Stimulated activated CD4-positive, alpha-beta T cell treated with anti-CD3 and anti-CD28 coated beads, Interleukin-4, amount 100 ng/mL, for 48 hours (primary cell): ENCODE data around the gene RYR3.
"Not testable (repeated sequence)": the region's sequence is repeated elsewhere in the genome, so short reads cannot be mapped to it uniquely, and the experiment has no call there.

Experiments
- DNase-seq, 2 donors: peaks; one replicate each; pipeline ENCODE4 v3.0.0-alpha.2; 2020; ENCODE audit warnings: low read depth in 2 of 2

RYR3 gene

GRCh38 chr15:33508703-33509102 lies 197.9 kb downstream of the RYR3 start:
- no peak for DNase-seq

- no peak for DNase-seq
Measured at GRCh38 chr15:33515121-33515520, 204.4 kb downstream of the RYR3 start.

DNA sequence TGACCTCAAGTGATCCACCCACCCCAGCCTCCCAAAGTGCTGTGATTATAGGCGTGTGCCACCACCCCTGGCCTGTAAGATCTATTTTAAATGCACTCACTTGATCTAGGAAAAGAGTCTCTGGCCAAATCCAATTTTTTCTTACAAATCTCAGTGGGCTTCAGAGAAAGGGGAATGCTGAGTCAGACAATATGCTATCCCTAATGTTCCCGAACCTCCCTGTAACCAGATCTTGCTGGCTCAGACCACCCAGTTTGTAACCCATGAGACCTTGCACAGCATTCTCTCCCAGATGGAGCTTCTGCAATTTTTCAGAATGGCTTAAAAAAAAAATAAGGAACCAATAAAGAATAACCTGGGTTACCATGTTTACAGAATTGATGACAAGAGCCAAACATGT lies 205.8 kb downstream of the RYR3 start:
- DNase-seq = no peak

GRCh38 chr15:33517944-33518343 lies 207.2 kb downstream of the RYR3 start:
- DNase-seq = no peak

GRCh38 chr15:33518421-33518820 lies 207.7 kb downstream of the RYR3 start:
- no peak for DNase-seq

DNA sequence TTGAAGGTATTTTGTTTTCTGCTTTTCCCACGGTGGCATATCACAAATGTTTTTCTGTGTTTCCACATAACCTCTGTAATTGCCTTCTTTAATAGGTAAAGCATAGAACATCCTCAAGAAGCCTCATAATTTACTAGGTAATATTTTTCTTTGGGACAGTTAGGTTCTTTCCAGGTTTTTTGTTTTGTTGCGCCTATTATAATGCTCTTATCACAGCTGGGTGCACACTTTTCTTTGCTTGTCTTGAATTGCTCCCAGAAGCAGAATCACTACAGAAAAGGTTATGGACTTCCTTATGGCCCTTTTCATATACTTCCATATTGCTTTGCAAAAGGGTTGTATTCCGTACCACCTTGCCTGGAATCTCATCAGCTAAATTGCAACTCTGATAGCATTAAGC lies 213.5 kb downstream of the RYR3 start:
- no peak for DNase-seq

GRCh38 chr15:33526532-33526931 lies 215.8 kb downstream of the RYR3 start:
- no peak for DNase-seq

DNA sequence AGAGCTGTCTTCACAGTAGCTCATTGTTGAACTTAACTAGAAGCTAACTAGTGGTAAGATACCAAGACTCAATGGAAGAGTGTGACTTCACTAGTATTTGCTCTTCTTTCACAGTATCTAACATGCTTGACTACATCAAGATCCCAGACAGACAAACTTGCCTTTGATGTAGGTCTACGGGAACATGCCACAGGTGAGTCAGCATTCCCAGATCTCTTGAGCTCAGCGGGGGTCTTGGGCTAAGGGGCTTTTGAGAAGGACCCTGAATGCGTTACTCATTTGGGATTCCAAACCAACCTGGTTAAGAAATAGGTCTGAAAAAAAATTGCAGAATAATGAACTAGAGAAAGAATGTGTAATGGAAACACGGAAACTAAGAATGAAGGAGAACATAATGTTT lies 222.4 kb downstream of the RYR3 start:
- DNase-seq = no peak

DNA sequence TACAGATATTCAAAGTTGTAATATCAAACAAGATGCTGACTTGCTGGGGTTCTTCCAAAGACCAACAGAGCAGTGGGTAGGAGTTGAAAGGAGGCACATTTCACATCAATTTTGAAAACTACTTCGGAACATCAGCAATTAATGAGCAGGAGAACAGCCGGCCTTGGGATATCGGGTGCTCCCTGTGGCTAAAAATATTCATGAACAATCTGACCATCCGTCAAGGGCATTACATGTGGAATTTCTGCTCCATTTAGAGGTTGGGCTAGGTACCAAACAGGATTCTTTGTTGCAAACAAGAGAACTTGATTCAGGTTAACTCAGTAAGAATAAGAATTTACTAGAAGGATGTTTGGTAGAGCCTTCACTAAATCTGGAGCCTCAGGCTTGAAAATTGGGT lies 223.9 kb downstream of the RYR3 start:
- DNase-seq = no peak

DNA sequence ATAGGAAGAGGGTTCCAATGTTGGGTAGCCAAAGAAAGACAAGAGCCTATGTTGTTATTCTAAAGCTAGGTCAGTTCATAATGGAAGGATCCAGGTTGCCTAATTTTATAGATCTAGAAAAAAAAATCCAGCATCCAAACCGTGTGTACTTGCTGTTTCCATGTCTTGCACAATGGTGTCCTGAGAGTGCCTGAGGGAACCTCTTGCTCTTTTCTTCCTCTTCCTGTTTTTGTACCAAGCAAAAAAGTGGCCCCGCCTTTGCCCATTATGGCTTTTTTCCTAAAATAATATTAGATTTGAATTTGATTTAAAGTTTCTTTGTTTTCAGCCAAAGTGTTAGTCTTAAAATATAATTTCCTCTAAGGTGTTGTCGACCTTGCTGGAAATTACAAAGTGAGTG lies 224.4 kb downstream of the RYR3 start:
- DNase-seq = no peak

- DNase-seq = no peak
Measured at GRCh38 chr15:33539825-33540573, 229.2 kb downstream of the RYR3 start.

- DNase-seq = no peak
Measured at GRCh38 chr15:33543957-33544356, 233.2 kb downstream of the RYR3 start.

- DNase-seq = no peak
Measured at GRCh38 chr15:33545866-33546265, 235.1 kb downstream of the RYR3 start.

GRCh38 chr15:33547876-33548275 lies 237.1 kb downstream of the RYR3 start:
- no peak for DNase-seq

GRCh38 chr15:33551860-33552259 lies 241.1 kb downstream of the RYR3 start:
- DNase-seq = no peak

DNA sequence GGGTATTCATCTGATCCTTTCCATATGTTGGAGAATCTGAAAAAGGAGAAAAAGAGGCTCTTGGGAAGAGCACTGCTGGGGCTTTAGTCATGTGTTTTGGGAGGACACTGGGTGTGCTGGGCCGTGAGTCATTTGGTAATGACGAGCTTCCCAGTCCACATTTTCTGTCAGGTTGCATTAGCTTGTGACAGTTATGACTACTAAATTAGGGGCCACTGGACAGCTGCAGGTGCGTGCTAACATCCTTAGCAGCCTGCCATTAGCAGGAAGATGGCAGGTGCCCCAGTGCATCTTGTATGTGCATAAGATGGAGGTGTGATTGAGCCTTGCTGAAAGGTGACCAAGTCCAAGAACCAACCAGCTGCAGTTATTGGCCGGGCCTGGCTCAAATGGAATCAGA lies 242.4 kb downstream of the RYR3 start:
- DNase-seq = no peak

DNA sequence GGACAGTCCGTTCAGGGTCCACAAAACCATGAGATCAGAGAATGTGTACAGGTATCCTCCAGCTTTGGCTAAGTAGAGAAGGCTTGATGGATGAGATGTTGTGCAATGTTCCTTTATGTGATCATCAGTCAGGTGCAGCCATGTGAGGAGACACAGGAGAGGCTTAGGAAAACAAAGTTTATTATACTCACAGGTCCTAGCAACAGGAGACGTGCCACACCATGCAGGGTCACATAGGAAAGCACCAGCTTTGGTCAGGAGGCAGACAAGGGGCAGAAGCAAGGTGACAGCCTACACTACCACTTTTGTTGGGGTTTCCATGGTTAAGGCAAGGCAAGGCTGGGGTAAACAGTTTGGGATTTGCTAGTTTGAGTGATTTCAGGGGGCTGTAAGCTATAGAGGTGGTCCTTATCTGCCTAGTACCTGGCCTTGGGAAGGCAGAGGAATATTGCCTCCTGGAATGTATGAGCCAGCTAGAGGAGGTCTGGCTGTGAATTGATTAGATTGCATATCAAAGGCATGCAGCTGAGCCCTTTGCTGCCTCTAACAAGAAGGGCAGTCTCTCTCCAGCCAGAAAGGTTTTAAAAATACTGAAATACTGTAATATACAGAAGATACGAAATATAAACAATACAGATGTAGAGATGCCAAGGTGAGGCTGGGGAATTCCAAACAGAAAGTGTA lies 248.6 kb downstream of the RYR3 start:
- DNase-seq = no peak

GRCh38 chr15:33561407-33561806 lies 250.6 kb downstream of the RYR3 start:
- no peak for DNase-seq

DNA sequence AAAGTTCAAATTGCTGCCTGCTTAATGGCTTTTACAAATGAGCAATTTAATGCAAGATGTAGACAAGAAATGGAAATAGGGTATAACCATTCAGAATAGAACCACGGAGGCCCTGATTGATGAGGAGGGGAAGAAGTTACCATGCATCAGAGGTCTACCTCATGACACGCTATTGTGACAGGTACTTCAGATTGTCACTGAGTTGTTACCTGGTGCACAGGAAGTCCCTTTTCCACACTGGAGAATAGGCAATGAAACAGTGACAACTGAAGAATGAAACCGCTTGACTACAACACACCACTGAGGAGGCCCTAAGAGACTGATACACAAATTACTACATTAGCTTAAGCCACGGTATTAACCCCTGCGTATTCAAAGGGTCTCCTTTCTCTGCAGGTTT lies 251.2 kb downstream of the RYR3 start:
- no peak for DNase-seq

- DNase-seq = no peak
Measured at GRCh38 chr15:33565094-33565493, 254.3 kb downstream of the RYR3 start.

DNA sequence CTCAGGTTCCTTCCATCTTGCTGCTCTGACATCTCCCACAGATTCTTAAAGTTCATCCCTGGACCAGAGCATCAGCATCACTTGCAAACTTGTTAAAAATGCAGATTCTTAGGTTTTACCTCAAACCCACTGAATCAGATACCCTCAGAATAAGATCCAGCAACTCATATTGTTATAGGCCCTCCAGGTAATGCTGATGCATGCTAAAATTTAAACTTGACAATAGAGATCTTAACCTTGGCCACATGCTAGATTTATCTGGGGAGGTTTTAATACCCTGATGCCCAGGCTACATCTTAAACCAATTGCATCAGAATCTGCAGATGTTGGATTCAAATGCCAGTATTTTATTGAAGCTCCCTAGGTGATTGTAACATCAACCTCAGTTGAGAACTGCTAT lies 256.9 kb downstream of the RYR3 start:
- no peak for DNase-seq

GRCh38 chr15:33569036-33569435 lies 258.3 kb downstream of the RYR3 start:
- DNase-seq = no peak

- DNase-seq = not testable (repeated sequence)
Measured at GRCh38 chr15:33577911-33578310, 267.1 kb downstream of the RYR3 start.

DNA sequence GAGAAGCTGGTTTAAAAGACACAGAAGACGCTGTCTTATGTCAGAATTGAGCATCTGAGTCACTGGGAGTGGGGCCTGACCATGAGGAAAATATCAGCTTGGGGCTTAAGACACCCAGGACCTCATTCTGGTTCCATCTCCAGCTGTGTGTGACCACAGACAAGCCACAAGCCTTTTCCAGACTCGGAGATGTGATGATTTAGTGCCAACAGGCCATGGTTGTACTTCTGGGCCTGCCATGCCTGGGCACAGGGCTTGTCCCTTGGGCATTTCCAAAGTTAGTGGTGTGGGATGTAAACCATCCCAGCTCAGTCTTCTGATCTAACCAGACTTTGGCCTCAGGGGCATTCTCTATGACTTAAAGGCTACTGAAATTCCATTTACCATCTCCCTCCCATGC lies 269.8 kb downstream of the RYR3 start:
- DNase-seq = no peak
